ENCODE data around the gene JCAD.
"Not testable (repeated sequence)": the region's sequence is repeated elsewhere in the genome, so short reads cannot be mapped to it uniquely, and the experiment has no call there.

Gene JCAD

DNA sequence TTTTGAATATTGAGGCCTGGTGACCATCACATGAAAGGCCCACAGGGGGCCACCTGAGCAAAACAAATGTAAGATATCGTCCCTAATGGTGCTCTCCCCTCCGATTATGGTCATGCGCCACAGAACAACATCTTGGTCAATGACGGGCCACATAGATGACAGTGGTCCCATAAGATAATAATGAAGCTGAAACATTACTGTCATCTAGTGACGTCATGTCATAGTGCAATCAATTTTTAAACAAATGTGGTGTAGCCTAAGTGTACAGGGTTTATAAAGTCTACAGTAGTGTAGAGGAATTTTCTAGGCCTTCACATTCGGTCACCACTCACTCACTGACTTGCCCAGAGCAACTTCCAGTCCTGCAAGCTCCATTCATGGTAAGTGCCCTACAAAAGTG is 36.8 kb downstream of the JCAD start:
- DNase-seq, result no peak

DNA sequence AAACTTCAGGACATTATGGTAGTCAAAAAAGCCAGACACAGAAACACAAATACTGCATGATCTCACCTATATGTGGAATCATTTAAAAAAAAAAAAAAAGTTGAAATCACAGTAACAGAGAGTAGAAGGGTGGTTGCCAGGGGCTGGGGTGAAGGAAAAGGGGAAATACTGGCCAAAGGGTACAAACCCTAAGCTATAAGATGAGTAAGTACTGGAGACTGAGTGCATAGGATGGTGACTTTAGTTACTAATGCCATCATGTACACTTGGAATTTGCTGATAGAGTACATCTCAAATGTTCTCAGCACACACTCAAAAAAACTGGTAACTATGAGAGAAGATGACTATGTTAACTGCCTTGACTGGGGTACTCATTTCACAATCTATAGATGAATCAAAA is 39.9 kb downstream of the JCAD start:
- DNase-seq, result no peak

DNA sequence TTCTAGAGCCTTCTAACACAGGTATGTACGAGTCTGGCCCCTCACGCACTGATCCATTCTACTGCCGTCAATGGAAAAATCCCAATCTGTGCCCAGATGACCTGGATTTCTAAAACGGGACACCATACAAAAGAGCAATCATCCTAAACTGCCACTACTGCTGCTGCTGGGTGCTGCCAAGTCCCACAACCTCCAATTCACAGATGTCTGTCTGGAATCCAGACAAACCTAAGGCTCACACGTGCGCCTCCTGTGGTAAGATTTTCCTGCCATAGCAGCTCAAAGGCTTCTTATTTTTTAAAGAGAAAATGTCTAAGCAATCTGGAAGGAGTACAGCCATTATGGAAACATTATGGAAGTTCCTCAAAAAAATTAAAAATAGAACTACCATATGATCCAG is 40.9 kb downstream of the JCAD start:
- DNase-seq, result no peak

DNA sequence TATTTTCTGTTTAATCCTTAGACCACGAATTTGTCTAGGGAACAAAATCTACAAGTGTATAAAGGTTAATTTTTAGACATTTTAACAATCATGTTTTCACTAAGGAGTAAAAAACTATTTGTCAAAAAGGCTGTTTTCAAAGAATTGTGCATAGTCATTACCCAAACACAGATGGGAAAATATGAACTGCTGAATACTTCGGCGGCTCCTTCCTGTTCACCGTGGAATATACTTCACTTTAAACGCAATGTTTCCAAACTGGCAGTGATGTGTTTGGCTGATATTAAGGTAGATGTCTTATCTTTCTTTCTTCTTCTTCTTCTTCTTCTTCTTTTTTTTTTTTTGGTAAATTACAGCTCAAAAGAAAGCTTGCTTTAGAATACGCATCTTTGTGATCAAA is 41.4 kb downstream of the JCAD start:
- no peak for DNase-seq

DNA sequence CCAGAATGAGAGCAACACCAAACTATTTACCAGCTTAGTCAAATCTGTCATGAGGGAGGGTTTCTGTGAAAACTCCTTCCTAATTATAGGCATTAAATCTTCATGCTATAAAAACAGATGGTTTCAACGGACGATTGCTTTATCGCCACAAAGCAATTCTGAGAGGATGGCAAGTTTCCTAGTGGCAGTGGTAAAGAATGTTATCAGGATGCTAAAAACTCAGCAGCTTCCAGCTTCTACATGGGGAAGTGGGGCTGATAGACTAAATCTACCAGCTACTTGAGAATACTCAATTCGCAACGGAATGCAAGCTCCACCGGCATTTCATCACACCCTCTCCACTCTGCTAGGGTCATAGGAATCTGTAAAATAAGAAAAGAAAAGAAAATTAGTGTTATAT is 41.8 kb downstream of the JCAD start:
- peak; percentile 60 for DNase-seq

DNA sequence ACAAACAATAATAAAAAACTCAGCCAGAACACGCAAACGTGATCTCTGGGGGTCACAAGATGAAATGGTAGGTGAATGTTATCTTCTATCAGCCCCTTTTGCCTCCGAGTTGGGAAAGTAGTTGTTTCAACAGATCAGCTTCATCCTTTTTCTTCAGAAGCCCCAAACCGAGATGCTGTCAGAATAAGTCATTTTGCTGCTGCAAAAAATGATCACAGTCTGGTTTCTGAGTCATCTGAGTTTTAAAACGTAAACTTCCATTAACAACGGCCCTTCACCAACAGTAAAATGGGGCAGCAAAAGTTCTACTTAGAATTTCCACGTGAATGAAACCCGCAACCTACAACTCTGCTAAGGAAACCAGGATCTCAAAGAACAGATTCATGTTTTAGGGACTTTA is 44.9 kb downstream of the JCAD start:
- no peak for DNase-seq

DNA sequence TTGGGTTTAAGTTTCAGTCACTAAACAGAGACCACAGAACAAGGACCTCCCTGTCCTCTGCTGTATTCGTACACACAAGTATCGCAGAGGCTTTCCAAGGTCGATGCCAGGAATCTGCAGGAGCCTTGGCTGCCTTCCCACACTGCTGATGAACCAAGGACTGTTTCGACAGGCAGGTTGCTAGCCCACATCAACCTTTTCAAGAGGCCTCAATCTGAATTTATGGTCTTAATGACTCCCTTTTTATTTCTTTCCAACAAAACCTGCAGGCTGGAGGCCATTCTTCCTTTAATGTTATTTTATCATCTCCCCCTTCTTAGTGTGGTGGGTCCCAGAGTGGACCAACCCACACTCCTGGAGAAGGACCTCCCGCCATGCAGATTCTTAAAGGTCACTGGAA is 45.6 kb downstream of the JCAD start:
- DNase-seq, result peak; percentile 56

DNA sequence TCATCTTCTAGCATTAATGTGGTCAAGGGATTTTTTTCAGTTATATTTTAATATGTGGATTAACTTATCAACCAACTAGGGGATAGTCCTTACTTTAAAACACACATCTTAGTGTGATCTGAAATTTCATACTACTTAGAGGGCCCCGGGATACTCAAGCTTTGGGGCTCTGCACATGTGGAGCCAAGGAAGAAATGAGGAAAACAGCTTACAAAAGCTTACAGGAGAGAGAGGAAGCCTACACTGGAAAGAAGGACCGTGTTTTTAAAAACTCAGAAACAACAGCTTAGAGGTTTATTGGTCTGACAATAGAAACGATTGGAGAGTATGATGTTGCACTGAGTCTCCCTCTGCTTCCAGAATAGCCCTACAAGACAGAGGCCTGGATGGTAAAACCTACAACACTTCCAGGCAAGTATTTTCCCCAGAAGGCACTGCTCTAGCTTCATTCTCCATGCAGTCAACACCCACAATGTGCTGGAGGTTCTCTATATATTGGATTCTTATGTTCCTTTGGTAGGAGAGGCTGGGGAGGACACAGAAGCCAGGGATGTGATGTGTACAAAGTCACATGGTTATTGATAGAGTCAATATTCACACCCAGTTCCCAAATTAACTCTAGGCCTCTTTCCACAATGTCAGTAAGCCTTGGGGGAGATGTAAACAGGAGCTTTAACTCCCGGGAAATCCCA is 47.3 kb downstream of the JCAD start:
- DNase-seq, result no peak

DNA sequence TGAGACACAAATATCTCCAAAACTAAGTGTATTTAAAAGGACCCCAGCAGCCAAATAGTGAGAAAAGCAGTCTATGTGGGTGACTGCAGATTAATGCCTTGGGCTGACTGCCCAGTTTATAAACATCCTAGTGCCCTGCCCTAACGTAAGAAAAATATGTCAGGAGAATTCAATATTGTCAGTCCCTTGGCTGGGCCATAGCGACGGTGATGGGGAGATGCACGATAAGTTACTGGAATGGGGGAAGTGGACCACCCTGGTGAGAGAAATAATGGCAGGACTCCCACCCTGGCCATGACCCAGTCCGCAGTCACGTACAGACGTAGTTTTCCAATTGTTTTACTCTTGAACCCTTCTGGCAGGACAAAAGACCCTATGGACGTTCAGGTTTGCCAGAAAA is 48.0 kb downstream of the JCAD start:
- no peak for DNase-seq

DNA sequence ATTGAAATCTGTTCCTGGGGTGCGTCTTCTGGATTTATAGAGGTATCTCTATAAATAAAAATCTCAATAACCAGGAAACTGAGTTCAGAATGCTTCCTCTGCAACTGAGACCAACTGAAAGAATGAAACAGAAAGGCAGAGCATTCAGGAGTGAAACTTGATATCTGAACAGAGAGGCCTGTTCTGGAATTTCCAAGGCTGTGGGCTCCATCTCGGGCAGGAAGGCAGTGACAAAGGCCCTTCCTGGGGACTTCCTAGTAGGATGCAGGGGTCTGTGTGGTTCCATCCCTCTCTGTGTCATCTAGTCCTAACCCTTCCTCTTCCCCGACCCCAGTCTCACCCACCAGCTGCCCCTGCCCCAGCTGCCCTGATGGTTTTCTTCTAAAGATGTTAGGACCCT is 52.0 kb downstream of the JCAD start:
- DNase-seq, result no peak

DNA sequence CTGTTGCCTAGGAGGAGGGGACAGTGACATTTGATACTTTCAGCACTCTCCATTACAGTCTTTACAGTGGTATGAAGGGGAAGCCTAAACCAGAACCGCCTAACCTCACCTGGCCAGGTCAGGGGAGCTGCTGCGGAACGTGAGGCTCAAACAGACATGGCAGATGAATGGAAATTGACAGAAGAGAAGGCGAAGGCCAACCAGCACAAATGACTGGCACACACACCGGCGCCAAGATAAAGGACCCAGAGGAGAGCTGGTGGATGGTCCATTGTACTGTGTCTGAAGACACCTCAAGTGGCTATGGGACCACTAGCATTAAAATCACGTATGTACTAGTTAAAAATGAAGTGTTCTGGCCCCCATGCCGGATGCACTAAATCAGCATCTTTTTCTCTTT is 53.0 kb downstream of the JCAD start:
- no peak for DNase-seq

DNA sequence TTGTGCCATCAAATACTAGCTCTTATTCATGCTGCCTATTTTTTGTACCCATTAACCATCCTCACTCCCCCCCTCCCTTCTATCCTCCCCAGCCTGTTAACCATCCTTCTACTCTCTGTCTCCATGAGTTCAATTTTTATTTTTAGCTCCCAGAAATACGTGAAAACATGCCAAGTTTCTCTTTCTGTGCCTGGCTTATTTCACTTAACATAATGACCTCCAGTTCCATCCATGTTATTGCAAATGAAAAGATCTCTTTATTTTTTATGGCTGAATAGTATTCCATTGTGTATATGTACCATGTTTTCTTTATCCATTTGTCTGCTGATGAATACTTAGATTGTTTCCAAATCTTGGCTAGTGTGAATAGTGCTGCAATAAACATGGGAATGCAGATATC is 54.3 kb downstream of the JCAD start:
- not testable (repeated sequence) for DNase-seq

DNA sequence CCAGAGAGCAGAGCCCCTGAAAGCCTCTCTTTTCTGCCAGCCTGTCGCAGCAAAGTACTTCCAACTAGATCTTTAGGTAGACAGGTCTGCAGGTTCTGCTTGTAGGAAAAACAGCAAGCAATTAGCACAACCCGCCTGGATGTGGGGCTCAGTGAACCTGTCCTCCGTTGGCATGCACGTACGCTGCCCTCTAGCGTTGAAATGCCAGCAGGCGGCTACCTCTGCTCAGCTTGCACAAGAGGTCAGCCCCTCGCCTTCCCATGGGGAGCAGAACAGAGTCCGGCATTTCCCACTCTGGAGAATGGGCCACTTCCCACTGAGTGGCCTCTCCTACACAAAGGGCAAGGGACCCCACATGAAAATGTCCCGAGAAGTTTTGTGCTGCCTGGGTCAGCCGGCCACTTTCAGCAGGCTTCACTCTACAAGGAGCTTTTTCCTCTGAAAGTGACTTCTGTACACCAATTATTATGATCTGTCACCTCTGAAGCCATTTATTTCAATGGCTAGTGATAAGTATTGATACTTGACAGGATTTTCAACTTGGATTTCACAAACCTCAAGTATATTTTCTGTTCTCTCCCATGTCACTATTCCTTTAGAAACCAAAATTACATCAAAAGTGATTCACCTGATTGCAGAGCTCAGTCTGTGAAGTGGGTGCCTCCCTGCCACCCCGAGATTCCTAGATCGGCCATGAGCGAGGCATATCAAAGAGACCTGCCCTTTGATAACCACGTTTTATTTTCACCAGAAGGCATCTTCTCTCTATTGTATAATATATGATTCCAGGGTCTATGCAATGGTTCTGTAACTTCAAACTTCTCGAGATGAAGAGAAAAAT is 56.7 kb downstream of the JCAD start:
- peak; percentile 61 for DNase-seq

DNA sequence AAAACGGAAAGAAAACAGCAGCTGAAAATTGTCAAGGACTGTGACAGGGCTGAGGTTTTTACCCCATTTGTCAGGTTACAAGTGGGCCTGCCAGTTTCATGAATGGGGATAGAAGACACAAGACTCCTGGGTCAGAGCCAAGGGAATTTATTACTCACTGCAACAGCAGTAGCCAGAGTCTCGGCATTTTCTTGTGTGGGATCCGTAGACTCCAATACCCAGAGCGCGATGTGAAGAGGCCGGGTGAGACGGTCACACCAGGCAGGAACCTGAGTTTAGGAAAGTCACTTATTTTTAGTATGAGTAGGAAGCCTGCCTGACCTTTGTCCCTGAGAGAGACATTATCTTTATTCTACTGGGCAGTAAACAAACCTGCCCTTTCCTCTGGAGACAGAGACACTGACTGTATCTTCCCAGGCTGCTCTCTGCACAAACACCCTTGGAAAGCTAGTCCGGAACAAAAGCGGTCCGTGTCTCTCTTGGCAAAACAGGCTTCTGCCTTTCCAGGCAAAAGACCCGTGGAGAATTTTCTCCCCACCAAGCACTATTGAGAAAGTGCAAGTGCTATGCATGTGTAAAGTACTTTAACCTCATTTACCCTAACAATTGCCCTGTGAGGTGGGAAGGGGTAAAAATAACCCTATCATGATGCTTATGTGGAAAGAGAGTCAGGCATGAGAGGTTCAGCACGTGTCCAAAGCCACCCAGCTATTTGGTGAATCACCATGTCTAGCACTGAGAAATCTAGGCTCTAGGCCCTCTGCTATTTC is 58.4 kb downstream of the JCAD start:
- DNase-seq, result peak; percentile 86

DNA sequence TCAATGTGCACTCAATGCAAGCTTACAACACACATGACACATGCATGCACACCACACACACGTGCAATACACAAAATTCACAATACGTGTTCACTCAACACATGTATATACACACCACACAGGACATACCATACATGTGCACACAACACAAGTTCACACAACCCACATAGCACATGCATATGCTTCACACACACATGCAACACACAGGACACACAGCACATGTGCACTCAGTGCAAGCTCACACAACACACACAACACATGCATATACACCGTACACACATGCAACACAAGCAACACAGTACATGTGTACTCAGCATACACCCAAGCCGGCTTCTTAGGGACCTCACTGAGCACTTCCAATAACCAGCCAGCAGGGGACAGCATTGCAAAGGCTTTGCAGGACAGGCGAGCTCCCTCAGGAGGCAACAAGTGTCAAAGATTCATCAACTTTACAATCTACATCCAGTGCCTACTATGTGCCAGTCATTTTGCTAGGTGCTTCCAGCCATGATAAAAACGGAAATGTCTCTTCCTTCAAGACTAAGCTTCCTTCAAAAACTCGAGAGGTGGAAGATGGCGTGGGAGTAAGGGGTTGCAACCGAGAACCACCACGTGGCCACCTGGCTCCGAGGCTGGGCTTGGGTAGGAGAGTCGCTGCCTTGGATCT is 61.1 kb downstream of the JCAD start:
- peak; percentile 72 for DNase-seq

DNA sequence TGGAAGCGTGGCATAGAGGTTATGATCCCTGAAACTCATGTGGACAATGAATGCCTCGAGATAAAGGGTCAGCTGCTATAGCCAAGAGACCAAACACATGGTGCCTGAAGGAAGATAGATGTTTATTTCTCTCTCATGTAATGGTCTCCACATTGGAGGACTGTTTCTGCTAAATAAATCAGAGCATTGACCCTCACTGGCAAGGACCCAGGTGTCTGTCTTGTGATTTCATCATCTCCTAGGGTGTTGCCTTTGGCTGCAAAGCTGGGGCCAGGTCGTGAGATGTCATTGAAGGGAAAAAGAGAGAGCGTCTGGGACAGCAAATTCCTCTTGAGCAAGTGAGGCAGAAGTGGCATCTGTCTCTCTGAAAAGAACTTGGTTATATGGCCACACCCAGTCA is 64.6 kb downstream of the JCAD start:
- no peak for DNase-seq

DNA sequence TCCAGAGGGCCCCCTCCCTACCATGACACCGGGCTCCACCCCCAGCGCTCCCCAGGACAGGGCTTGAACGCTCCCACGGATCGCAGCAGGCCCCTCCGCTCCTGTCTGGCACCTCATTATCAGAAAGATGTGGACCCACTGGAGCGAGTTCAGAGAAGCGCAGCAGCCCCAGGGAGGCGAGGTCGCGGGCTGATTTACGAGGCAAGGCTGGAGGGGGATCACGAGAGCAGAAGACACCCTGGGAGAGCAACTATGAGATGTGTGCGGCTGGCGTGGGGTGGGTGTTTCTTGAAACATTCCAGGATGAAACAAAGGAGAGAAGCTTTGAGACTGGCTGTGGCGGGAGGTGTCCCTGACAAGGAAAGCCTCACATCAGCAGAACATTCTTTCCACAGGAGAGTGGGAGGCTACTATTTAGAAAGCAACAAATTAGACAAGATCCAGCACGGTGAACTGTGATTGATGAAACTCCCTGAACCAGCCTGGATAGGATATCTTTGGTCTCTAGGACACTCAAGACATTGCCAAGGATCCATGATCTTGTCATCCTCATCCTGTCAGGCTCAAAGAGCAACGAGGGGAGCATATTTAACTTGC is 66.0 kb downstream of the JCAD start:
- DNase-seq, result no peak

DNA sequence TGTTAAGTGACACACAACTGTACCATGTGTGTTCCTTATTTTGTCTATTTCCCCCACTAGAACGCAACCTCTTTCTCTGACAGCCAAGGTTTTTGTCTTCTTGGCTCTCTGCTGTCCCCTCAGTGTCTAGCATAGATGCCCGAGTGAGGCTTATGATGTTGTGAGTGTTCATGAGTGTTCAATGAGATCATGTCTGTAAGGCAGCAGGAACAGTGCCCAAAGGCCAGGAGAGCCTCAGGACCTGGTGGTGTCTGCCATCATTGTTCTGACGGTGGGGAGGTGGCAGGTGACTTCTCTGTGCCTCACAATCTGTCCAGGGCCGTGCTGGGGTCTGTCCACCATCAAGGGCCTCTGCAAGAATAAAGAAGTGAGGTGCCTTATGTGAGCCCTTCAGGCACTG is 66.5 kb downstream of the JCAD start:
- no peak for DNase-seq

DNA sequence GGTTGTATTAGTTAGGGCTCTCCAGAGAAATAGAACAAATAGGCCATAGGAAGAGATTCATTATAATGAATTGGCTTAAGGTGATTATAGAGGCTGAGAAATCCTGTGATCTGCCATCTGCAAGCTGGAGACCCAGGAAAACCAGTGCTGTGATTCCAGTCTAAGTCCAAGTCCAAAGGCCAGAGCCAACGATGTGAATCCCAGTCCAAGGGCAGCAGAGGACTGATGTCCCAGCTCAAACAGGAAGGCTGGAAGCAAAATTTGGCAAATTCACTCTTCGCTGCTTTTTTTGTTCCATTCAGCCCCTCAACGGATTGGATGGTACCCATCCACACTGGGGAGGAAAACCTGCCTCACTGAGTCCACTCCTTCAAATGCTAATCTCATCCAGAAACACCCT is 68.0 kb downstream of the JCAD start:
- no peak for DNase-seq

DNA sequence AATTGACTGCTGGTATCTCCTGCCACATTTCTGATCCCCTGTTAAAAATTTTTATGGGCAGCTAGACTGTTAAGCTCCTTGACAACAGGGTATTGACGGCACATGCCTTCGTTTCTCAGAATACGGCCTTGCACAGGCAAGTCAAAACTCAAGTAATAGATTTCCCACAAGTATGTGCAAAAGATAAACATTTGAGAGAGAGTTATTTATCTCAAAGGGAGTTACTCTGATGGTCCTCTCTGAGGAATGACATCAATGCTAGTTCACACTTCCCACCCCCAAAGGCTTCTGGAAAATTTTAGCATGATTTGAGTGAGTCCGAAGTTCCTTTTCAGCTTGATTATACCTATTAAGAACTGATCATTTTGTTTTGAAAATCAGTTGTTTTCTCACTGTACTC is 71.9 kb downstream of the JCAD start:
- DNase-seq, result no peak

DNA sequence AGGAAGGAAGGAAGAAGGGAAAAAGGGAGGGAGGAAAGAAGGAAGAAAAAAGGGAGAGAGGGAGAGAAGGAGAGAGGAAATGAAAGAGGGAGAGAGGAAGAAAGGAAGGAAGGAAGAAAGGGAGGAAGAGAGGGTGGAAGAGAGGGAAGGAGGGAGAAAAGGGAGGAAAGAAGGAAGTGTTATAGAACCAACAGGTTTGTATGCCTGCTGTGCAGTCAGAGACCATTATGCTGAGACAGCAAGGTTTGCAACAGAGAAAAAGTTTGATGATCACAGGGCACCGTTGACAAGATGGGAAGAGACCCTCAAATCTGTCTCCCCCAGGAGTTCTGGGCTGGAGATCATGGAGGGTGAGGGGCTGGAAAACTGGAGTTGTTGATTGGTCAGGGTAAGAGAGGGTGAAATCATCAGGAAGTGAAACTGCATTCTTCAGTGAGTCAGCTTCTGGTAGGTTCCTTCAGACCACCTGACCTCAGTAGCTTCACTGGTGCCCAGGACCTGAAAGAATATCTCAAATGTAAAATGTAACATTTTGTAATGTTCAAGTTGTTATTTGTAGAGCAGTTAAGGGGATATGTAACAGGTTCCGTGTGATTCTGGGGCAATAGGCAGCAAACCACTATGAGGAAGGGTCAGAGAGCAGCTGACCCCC is 76.3 kb downstream of the JCAD start:
- DNase-seq, result no peak

DNA sequence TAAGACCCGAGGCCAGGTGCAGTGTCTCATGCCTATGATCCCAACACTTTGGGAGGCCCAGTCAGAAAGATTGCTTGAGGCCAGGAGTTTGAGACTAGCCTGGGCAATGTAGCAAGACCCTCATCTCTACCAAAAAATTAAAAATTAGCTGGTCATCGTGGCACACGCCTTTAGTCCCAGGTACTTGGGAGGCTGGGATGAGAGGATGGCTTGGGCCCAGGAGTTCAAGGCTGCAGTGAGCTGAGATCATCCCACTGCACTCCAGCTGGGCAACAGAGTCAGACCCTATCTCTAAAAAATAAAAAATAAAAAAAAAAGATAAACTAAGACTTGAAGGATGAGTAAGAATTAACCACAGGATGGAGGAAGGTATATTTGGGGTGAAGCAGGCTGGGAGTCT is 77.9 kb downstream of the JCAD start:
- no peak for DNase-seq
